Activated T-cell treated with anti-CD3 and anti-CD28 coated beads for 24 hours (primary cell): ENCODE data around the gene TPBG.

Experiments used
- DNase-seq: peaks from one replicate; pipeline ENCODE4 v3.0.0-alpha.2; 2020; ENCODE audit warnings: low read depth

Gene TPBG, protein sequence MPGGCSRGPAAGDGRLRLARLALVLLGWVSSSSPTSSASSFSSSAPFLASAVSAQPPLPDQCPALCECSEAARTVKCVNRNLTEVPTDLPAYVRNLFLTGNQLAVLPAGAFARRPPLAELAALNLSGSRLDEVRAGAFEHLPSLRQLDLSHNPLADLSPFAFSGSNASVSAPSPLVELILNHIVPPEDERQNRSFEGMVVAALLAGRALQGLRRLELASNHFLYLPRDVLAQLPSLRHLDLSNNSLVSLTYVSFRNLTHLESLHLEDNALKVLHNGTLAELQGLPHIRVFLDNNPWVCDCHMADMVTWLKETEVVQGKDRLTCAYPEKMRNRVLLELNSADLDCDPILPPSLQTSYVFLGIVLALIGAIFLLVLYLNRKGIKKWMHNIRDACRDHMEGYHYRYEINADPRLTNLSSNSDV

GRCh38 chr6:82363428-82364086 lies at the start of gene TPBG:
Gene TPBG, plus strand, starts transcription at chr6:82363817. Its CDS starts 1,145 bp downstream, at chr6:82364962.
- no peak for DNase-seq

DNA sequence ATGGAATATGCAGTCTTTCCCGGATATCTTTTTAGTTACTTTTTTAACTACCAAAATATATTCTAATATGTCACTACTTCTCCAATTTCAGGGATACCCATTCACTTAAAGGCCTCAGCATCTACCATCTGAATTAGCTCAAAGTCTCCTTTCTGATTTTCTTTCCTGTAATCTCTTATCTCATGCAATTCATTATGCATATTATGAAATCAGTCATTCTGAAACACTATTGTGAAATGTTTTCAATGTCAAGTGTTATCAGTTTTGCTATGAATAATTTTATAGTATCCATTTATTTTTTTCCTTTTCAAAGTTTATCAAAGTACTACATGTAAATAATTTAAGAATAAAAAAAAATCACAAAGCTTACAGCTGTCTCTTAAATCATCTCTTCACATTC lies 41.2 kb upstream of the TPBG start:
- no peak for DNase-seq

DNA sequence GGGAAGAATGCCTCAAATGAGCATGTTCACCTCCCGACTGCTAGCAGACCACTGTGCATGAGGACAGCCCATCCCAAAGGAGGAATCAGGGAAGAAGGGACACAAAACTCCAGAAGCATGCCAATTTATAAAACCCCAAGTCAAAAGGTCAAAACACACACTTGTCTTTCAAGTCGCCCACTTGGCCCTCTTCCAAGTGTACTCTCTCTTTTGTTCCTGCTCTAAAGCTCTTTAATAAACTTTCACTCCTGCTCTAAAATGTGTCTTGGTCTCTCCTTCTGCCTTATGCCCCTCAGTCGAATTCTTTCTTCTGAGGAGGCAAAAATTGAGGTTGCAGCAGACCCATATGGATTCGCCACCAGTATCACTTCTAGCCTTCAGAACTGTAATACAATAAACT lies 33.9 kb upstream of the TPBG start:
- DNase-seq = no peak

- no peak for DNase-seq
These were observed 33.3 kb upstream of the TPBG start for GRCh38 chr6:82330171-82330804.

DNA sequence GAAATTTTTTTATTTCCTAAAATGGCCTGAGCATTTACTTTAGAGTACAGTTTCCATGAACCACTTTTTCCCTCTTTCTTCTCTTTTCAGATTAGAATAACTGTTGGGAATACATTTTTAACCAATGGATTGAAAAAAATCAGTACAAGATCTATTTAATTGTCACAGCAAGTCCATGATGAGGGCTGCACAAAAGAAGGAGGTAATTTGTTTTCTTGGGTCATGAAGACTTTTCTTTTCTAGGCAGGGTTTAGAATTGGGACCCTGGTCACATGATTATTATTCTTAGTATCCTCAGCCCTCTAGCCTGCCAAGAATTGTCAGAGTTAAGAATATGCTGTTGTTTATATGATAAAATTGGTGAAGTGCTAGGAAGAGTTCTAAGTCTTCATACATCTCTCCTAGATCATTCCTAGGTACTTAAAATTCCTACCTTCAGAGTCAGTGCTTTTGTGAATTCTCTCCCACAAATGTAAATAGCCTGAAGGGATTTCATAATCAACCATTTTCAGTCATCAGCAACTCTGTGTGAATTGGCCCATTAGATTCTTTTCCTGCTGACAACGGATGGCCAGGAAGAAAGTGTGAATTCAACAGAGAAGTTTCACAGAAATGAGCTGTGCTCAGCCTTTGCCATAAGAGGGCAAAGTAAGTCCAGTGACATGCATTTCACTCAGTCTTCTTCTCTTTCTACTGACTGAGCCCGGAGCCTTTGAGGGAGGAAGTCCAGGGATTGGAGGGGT lies 32.4 kb upstream of the TPBG start:
- no peak for DNase-seq

GRCh38 chr6:82333781-82334180 lies 29.8 kb upstream of the TPBG start:
- no peak for DNase-seq

DNA sequence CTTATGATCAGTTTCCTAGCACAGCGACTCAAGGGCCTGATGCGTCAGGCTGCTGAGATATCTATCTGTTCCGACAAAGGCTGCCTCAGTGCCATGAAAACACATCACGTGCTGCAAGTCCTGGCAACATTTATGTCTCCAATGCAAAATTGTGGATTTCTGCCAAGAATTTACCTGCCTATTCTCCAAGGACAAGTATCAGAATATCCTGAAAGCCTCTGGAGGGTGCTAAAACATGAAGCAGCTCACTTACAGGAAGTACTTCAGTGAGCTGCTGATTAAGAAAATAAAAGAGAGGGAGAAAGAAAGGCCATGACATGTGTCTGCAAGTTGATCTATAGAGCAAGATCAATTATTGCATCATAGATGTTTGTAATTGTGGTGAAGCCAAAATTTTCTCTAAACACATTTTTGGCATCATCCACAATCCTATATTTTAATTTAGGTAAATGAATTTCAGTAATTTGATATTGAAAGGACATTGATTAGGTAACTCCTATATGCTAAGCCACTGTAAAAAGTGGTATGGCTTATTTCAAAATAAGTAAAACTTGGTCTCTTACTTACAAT lies 25.8 kb upstream of the TPBG start:
- no peak for DNase-seq

GRCh38 chr6:82348130-82348529 lies 15.5 kb upstream of the TPBG start:
- DNase-seq = no peak

DNA sequence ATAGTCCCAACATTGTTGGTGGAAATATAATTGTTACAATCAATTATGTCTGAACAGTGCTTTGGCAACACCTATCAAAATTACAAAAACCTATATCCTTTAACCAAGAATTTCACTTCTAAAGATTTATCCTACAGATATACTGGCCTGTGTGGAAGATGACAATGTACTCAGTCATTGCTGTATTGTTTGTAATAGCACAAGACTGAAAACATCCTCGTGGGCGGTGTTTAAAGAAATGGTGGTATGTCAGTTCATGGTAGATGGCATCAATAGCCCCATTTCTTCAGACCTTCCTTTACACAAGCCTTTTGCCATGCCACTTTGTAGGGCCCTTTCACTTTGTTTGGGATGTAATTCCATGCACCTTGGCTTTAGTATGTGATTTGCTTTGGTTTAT lies 9.8 kb upstream of the TPBG start:
- no peak for DNase-seq

- DNase-seq = no peak
These were observed 3.1 kb upstream of the TPBG start for GRCh38 chr6:82360552-82360951.

- DNase-seq = no peak
These were observed 2.0 kb upstream of the TPBG start for GRCh38 chr6:82361631-82362030.

GRCh38 chr6:82362144-82362543 lies 1.5 kb upstream of the TPBG start:
- DNase-seq = no peak

DNA sequence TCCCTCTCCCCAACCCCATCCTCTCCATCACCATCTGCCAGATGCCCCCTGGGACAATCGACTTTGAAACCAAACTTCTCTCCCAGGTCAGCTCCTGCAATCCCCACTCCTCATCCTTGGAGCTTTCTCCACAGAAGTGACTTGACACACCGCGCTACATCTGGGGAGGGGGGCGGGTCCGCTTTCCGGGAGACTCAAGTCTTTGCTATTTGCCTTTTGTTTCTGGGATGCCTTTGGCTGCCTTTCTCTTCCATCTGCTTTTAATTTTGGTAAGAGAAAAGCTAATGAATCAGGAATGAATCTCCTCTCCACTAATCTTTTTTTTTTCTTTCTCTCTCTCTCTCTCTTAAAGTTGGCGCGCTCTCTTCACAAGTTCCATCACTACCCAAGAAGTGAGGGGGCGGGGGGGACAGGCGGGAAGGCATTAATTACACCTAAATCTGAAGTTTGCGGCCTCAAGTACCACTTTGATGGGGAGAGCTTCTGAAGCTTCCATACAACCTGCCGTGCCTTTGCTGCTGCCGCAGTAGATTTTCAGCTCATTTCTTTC lies 664 bp upstream of the TPBG start:
- no peak for DNase-seq

GRCh38 chr6:82364087-82365015 lies 734 bp downstream of the TPBG start:
- DNase-seq = no peak

GRCh38 chr6:82365016-82365795 lies 1.6 kb downstream of the TPBG start:
- no peak for DNase-seq

DNA sequence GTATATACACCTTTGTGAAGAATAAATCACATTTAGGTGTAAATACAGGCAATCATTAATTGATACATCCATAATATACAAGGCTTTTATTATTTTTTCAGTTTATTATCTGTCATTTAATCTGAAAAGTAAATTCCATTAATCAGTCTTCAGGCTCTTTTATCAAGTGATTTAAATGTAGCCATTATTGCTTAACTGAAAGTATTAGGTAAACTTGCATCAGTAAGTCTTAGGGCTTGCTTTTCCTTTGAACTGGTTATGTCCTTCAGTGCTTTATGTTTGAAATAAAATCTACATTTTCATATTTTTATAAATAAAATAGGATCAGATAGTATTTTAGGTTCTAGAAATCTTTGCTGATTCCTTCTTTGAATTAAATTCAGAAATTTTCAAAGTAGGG lies 4.1 kb downstream of the TPBG start:
- no peak for DNase-seq

GRCh38 chr6:82370788-82371187 lies 7.2 kb downstream of the TPBG start:
- no peak for DNase-seq

GRCh38 chr6:82371799-82372546 lies 8.4 kb downstream of the TPBG start:
- no peak for DNase-seq

- no peak for DNase-seq
These were observed 9.0 kb downstream of the TPBG start for GRCh38 chr6:82372656-82373055.
